Stimulated activated CD8-positive, alpha-beta memory T cell treated with anti-CD3 and anti-CD28 coated beads, Interleukin-15, amount 100 ng/mL, for 24 hours (primary cell): ENCODE measurements around the gene TIMM22.

ENCODE experiments used
- DNase-seq: peaks from one replicate; pipeline ENCODE4 v3.0.0-alpha.2; 2020; ENCODE audit warnings: low read depth

TIMM22 gene

DNA sequence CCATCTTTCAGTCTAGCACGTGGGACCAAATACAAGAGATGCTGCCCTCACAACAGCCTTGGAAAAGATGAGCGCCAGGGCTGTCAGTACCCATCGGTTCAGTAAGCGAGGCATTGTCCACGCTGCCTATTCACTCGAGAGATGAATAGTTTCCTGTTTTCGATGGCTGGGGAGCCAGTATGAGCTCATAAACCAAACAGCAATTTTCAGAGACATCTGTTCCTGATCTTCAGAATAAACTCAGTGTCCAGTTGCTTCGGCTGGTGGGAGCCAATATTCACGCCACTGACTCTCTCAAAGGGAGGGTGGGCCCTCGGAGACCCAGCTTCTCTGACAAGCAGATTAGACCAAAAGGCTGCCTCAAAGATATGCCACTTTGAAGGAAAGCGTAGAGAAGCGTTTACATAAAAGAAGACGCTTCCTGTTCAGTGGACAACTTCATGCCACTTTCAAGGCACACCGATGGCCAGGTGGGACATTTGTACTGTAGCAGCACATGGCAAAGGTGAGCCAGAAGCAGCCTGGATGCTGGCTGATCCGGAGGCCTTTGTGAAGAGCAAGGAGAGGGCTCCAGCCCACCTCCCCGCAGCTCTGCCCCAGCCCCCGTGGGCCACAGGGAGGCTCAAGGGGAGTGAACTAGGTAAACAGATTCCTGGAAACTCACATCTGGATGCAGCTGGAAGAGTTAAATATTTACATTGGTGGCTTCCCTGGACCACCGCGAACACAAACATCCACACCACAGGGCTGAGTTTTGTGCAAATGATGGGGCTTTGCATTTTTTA lies 6.0 kb downstream of the TIMM22 start:
- no peak for DNase-seq

DNA sequence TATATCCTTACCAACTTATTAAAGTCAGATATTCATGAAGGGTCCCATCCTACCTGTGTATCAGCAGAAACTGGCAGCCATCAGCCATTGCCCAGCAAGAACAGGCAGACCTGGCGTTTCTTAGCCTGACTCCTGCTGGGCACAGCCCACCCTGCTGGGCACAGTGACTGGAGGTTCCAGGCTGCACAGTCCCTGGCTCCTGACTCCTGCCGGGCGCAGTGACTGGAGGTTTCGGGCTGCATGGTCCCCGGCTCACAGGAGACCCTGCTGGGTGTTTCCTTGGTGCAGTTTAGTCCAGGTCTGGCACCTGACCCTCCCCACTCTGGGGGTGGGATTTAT lies 6.7 kb downstream of the TIMM22 start:
- no peak for DNase-seq

GRCh38 chr17:1003972-1004768 lies 7.2 kb downstream of the TIMM22 start:
- DNase-seq: no peak

- no peak for DNase-seq
Observed at GRCh38 chr17:1004769-1005295, 7.9 kb downstream of the TIMM22 start.

- DNase-seq: no peak
Observed at GRCh38 chr17:1005361-1005946, 8.5 kb downstream of the TIMM22 start.

DNA sequence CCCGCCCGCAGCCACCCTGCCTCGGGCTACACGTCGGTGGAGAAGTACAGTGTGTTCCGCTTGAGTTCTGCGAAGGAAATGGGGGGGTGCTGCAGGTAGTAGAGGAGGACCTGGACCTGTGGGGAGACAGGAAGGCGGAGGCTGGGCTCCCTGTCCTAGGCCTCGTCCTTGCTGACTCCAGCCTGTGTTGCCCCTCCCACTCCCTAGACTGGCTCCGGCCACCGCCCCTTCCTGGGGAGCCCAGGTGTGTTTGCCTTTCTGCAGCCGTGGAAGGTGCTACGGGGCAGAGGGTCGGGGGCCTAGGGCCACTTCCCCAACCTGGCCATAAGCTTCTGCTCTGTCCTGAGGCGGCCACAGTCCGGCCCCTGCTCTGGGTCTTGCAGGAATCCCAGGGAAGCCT lies 9.1 kb downstream of the TIMM22 start:
- no peak for DNase-seq

GRCh38 chr17:1007310-1008007 lies 10.5 kb downstream of the TIMM22 start:
- DNase-seq: no peak

DNA sequence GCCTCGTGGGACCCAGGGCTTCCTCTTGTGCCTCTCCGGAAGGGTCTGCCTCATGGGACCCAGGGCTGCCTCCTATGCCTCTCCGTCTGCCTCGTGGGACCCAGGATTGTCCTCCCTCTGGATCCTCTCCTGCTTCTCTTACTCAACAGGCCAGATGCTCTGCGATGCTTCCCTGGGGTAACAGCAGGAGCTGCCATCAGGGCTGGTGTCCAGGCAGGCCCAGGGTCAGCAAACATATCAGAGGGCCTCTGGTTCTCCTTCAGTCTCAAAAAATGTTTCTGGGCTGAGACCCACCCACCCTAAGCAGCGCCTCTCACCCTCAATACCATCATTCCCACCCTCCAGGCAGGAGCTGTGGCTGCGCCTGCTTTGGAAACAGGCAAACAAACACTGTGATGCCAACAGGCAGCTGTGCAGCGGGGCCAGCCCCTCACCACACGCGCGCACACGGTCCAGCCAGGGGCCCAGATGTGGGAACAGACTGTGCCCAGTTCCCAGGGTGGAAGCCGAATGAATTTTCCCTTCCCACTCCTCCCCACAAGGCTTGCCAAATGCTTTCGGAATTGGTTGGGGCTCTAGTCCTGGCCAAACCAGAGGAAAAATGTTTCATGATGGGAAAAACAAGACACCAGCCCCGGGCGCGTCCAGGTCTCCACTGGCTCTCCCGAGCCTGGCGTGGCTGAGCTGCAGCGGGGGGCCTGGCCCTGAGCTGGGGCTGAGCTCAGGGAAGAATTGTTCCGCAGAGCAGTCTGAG lies 11.3 kb downstream of the TIMM22 start:
- DNase-seq: no peak

DNA sequence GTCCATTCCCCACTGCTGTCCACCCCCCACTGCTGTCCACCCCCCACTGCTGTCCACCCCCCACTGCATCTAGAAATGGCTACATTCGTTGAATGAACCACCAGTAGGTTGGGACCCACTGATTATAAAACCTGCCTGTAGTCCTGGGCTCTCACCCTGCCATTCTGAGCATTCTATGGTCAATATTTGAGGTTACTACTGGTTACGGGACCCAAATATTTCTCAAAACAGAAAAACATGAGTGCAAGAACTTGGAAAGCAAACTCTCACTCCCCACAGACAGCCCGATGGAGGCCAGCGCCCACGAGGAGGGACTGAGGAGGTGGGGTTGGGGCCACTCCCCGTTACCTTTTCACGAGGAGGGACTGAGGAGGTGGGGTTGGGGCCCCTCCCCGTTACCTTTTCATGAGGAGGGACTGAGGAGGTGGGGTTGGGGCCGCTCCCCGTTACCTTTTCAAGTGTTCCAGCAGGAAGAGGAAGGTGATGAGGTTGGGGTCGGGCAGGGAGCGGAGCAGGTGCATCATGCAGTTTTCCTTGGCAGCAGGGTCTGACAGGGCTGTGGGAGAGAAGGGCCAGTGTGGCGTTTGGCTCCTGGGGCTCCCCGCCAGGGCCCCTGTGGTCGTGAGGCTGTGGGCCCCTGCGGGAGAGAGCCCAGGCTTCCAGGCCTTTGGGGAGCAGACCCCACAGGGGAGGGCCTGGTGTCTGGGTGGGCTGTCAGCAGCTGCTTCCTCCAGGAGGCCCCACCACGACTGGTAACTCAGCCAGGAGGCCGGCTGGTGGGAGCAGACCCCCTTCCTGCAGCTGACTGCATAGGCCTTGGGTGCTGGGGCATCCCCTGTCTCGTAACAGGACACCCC lies 12.5 kb downstream of the TIMM22 start:
- no peak for DNase-seq

GRCh38 chr17:1010086-1010450 lies 13.1 kb downstream of the TIMM22 start:
- no peak for DNase-seq

GRCh38 chr17:1010586-1010985 lies 13.7 kb downstream of the TIMM22 start:
- no peak for DNase-seq

DNA sequence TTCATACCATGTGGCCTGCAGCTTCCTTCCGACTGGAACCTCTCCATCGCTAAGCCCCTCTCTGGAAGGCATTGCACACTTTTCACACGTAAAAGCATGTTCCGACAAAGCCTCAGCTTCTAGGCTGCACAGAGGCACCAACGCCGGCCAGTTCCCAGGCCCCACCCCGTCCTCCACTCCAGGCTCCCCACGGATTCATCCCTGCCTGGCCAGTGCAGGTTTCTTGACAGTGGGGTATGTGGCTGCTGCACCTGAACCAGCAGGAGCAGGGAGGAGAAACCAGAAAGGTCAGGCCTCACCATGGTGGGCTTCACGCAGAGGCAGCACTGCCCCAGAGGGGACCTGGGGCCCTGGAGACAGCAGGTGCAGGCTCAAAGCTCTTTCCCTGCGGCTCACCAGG lies 14.2 kb downstream of the TIMM22 start:
- no peak for DNase-seq

- no peak for DNase-seq
Observed at GRCh38 chr17:1011760-1012735, 15.1 kb downstream of the TIMM22 start.

DNA sequence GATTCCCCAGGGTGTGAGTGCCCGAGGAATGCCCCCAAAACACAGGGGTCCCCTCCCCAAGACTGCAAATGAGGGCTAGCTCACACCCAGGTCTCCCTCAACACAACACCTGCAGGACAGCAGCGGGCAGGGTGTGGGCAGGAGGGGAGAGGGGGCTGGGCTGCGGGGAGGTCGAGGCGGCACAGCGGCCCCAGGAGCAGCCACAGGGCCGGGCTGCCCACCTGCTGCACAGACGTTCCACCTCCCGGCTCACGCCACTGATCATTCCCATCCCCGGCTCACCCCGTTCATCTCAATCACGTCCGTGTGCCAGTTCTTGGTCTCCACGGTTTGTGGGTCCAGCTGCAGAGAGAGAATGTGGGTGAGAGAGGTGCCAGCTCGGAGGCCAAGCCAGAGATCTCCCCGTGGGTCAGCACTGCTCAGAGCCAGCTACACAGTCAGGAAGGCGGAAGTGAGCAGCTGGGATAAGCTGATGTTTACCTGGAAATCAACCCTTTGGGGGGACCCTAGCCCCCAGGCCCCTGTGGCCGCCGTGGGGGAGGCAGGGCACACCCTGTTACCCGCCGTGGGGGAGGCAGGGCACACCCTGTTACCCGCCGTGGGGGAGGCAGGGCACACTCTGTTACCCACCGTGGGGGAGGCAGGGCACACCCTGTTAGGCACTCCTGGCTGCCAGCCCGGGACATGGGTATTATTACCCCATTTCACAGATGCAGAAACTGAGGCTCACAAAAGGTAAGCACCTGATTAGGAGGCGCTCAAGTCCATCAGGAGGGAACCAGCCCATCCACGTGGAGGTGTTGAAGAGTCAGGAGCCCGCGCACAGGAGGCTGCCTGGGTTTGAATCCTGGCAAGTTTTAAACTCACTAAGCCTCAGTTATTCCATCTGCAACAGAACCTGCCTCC lies 16.1 kb downstream of the TIMM22 start:
- DNase-seq: no peak

- no peak for DNase-seq
Observed at GRCh38 chr17:1013729-1014090, 16.8 kb downstream of the TIMM22 start.

DNA sequence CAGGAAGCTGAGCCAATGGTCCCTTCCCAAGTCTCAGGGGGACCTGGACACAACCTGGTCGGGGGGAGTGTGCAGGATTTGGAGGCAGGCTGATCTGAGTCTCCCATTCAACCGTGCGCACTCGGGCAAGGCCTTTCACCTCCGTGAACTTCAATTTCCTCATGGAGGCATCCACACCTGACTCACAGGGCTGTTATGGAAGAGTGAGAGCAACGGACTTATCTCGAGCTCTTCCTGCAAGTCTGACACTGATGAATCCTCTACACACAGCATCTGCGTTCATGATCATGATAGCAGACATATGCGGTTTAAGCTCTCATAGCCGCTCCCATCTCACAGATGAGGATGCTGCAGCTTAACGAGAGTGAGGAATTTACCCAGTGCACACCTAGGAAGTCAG lies 21.6 kb downstream of the TIMM22 start:
- no peak for DNase-seq

GRCh38 chr17:1019451-1019850 lies 22.5 kb downstream of the TIMM22 start:
- no peak for DNase-seq

DNA sequence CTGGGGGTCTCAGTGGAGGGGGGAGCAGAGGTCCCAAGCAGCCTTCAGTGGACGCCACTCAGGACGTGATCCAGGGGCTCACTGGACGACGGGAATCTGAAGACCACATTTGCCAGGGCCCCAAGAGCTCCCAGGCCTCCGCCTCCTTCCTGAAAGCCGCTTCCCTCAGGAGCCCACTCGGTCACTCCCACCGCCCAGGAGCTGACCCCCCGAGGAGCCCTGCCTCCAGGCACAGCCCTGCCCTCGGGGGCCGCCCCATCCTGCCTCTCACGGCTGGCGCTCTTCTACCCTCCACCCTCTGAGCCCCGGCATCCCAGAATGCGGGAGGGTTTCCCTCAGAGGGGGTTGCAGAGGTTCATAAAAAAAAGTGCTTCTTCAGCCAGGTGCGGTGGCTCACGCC lies 24.2 kb downstream of the TIMM22 start:
- DNase-seq: no peak
